ENCODE measurements around the gene KDM4B. TPM values are rescaled to one million over a fixed set of nuclear protein-coding genes. Genes with fewer than 3 reads are reported as not detected.

Gene KDM4B
- total RNA-seq (ENCODE audit: unreplicated experiment) = 153 TPM
- long read RNA-seq, full-length matches to known transcripts = 2 of 10 reads
- long read RNA-seq, partial matches to known transcripts = 7 of 10 reads
- long read RNA-seq, other reads (novel, unspliced or antisense) = 1 of 10 reads

DNA sequence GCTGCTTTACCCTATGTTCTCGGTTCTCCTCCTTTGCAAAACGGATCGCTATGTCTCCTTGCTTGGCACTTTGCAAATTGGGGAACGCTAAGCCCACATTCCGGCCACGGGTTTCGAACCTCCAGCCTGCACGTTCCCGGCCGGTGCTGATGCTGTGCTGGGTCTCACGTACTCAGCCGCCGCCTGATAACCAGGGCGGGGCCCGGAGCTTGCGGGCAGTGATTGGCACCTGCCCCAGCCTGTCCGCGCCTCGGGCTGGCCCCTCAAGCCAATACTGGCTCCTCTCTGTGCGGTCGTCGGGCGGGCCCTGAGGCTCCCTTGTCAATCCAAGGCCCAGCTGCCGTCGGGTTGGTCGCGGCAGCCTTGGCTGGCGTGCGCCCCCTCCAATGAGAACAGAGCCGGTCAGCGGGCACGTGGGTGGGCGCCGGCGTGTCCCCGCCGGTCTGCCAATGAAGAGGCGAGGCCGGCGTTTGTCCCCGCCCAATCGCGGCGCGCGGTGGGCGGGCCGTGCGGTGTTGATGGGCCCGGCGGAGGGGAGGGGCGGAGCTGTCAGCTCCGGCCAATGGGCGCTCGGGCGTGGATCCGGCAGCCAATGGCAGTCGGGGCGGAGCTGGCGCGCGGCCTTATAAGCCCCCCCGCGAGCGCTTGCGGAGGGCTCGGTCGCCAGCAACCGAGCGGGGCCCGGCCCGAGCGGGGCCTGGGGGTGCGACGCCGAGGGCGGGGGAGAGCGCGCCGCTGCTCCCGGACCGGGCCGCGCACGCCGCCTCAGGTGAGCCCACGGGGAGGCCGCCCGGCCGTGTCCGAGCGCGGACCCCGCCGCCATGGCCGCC is at the start of gene KDM4B:
Gene KDM4B, plus strand, starts transcription at position 652 of the 830 bp plus-strand sequence. CDS start 63,778 bp downstream, outside the sequence.
- Mint-ChIP-seq H3K27ac (ENCODE audit: unreplicated experiment) (peak within 1 kb of the TSS; percentile 93), H3K4me1 (ENCODE audit: low read depth, unreplicated experiment) (peaks cover 15% of the 10 kb centered on the region), H3K36me3 (ENCODE audit: unreplicated experiment) (no peaks in the 10 kb centered on the region), H3K9me3 (ENCODE audit: unreplicated experiment) (peaks cover 15% of the 10 kb centered on the region), H3K4me3 (ENCODE audit: unreplicated experiment) (peak within 1 kb of the TSS; percentile 89), H3K27me3 (ENCODE audit: unreplicated experiment) (peaks cover 17% of the 10 kb centered on the region)
- TF ChIP-seq, protein P1, sequence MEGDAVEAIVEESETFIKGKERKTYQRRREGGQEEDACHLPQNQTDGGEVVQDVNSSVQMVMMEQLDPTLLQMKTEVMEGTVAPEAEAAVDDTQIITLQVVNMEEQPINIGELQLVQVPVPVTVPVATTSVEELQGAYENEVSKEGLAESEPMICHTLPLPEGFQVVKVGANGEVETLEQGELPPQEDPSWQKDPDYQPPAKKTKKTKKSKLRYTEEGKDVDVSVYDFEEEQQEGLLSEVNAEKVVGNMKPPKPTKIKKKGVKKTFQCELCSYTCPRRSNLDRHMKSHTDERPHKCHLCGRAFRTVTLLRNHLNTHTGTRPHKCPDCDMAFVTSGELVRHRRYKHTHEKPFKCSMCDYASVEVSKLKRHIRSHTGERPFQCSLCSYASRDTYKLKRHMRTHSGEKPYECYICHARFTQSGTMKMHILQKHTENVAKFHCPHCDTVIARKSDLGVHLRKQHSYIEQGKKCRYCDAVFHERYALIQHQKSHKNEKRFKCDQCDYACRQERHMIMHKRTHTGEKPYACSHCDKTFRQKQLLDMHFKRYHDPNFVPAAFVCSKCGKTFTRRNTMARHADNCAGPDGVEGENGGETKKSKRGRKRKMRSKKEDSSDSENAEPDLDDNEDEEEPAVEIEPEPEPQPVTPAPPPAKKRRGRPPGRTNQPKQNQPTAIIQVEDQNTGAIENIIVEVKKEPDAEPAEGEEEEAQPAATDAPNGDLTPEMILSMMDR (IDR thresholded peaks at IDR 0.05; ENCODE audit: partially characterized antibody, unreplicated experiment) = no peak
- DNase-seq = peak; percentile 99

- peaks cover 10% of the 10 kb centered on the region for H3K9me3 Mint-ChIP-seq (ENCODE audit: unreplicated experiment)
- peaks cover 9% of the 10 kb centered on the region for H3K27me3 Mint-ChIP-seq (ENCODE audit: unreplicated experiment)
- TF ChIP-seq, protein P1 (IDR thresholded peaks at IDR 0.05; ENCODE audit: partially characterized antibody, unreplicated experiment) = no peak
- peak overlapping the region; percentile 94 for H3K27ac Mint-ChIP-seq (ENCODE audit: unreplicated experiment)
- peak overlapping the region; percentile 46 for H3K4me3 Mint-ChIP-seq (ENCODE audit: unreplicated experiment)
- peaks cover 9% of the 10 kb centered on the region for H3K4me1 Mint-ChIP-seq (ENCODE audit: low read depth, unreplicated experiment)
- no peaks in the 10 kb centered on the region for H3K36me3 Mint-ChIP-seq (ENCODE audit: unreplicated experiment)
- peak; percentile 77 for DNase-seq
Observed at GRCh38 chr19:4922530-4923275, 46.2 kb upstream of the KDM4B start.

DNA sequence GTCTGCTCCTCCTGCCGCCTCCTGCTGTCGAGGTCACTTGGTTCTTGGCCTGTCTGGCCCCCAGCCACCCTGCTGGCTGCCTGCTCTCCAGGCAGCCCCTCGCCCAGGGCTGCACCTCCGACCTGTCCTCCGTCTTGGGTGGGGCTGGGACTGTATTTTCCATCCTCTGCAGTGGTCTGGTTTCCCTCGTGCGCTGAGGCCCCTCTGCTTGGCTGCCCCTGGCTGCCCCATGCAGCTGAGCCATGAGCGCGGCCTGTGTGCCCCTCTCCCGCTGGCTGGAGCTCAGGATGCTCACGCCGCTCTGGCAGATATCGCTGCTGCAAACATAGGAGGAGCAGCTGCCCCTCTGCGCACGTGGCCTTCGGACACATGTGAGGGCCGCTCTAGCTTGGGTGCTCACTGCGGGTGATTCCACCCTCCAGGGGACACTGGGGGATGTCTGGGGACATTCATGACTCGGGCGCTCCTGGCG is 45.6 kb upstream of the KDM4B start:
- H3K36me3 Mint-ChIP-seq (ENCODE audit: unreplicated experiment) = no peaks in the 10 kb centered on the region
- H3K4me1 Mint-ChIP-seq (ENCODE audit: low read depth, unreplicated experiment) = peaks cover 9% of the 10 kb centered on the region
- peak overlapping the region; percentile 46 for H3K4me3 Mint-ChIP-seq (ENCODE audit: unreplicated experiment)
- TF ChIP-seq, protein P1 (IDR thresholded peaks at IDR 0.05; ENCODE audit: partially characterized antibody, unreplicated experiment) = no peak
- DNase-seq = no peak
- H3K27ac Mint-ChIP-seq (ENCODE audit: unreplicated experiment) = peak overlapping the region; percentile 94
- peaks cover 10% of the 10 kb centered on the region for H3K9me3 Mint-ChIP-seq (ENCODE audit: unreplicated experiment)
- peaks cover 9% of the 10 kb centered on the region for H3K27me3 Mint-ChIP-seq (ENCODE audit: unreplicated experiment)

GRCh38 chr19:4929186-4929585 is 39.7 kb upstream of the KDM4B start:
- Mint-ChIP-seq H3K4me3 (ENCODE audit: unreplicated experiment) (no peak overlapping the region), H3K36me3 (ENCODE audit: unreplicated experiment) (no peaks in the 10 kb centered on the region), H3K27ac (ENCODE audit: unreplicated experiment) (no peak overlapping the region), H3K4me1 (ENCODE audit: low read depth, unreplicated experiment) (peaks cover 2% of the 10 kb centered on the region), H3K9me3 (ENCODE audit: unreplicated experiment) (peaks cover 1% of the 10 kb centered on the region), H3K27me3 (ENCODE audit: unreplicated experiment) (peaks cover 2% of the 10 kb centered on the region)
- TF ChIP-seq, protein P1 (IDR thresholded peaks at IDR 0.05; ENCODE audit: partially characterized antibody, unreplicated experiment) = no peak
- no peak for DNase-seq

Data from glutamatergic neuron (in vitro differentiated cells).